GM19468 (cell line): ENCODE results near the gene ZNF804A.
"Not testable (repeated sequence)": the region's sequence is repeated elsewhere in the genome, so short reads cannot be mapped to it uniquely, and the experiment has no call there.

ENCODE experiments used
- ATAC-seq: cut with Tn5 transposase; IDR thresholded peaks from one replicate; pipeline ENCODE4 v1.9.1; 2021; ENCODE audit warnings: mild to moderate bottlenecking, moderate library complexity, moderate number of reproducible peaks; ENCODE audit not compliant: unreplicated experiment; ENCODE audit errors: extremely low read depth

ZNF804A gene

DNA sequence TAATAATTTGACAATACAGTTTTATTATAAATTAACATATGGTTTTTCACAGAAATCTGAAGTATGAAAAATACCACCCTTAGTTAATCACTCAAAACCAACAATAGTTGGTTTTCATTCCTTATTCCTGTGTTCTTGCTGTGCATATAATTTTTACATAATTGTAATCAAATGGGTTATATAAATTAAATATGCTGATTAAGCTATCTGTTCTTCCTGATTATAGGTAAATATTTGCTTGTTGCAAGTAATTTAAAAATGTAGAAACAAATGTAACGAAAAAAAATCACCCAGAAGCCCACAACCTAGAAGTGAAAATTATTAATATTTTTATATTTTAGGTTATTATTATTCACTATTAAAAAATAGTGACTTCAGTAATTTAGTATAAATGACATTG, 98.3 kb downstream of the ZNF804A start:
- ATAC-seq, result no peak

- ATAC-seq, result no peak
Measured at GRCh38 chr2:184698476-184698875, 100.1 kb downstream of the ZNF804A start.

DNA sequence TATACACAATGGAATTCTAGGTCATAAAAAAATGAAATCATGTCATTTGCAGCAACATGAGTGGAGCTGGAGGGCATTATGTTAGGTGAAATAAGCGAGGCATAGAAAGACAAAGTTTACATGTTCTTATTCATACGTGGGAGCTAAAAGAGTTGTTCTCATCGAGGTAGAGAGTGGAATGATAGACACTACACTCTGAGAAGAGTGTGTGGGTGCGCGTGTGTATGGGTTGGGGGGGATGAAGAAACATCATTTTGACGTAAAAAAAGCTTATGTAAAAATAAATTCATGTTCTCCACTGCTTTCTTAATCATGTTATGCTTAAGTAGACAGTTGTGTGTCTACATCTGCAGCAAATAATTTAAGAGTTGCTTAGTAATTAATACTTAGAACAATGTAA, 123.6 kb downstream of the ZNF804A start:
- ATAC-seq, result no peak

- ATAC-seq, result no peak
Measured at GRCh38 chr2:184727813-184728212, 129.5 kb downstream of the ZNF804A start.

DNA sequence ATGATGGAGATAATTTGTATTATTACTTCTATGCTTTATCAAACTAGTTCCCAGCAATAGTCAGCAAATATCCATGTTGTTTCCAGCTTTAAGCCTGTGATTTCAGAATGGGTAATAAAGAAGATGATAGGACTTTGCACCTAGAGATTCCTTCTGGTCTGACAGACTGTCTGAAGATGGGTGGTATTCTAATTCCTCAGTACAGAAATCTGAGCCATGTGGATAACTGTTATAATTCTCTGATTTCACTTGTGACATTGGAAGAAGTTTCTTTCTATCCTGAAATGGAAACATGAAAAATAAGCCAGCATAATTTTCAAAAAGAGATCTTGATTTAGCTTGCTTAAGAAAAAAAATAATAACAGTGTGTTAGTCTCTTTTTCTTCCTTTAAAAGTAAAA, 130.1 kb downstream of the ZNF804A start:
- no peak for ATAC-seq

GRCh38 chr2:184729581-184729980, 131.3 kb downstream of the ZNF804A start:
- no peak for ATAC-seq

- peak; percentile 34 for ATAC-seq
Measured at GRCh38 chr2:184730288-184730687, 132.0 kb downstream of the ZNF804A start.

DNA sequence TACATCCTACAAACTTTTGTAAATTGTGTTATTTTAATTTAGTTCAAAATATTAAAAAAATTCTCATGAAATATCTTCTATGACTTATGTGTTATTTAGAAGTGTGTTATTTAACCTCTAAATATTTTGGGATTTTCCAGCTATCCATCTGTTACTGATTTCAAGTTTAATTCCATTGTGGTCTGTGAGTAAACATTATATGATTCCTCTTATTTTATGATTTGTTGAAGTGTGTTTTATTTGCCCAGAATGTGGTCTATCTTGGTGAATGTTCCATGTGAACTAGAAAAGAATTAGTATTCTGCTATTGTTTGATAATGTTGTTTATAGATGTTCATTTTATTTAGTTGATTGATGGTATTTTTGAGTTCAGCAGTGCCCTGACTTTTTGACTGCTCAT, 136.0 kb downstream of the ZNF804A start:
- no peak for ATAC-seq

DNA sequence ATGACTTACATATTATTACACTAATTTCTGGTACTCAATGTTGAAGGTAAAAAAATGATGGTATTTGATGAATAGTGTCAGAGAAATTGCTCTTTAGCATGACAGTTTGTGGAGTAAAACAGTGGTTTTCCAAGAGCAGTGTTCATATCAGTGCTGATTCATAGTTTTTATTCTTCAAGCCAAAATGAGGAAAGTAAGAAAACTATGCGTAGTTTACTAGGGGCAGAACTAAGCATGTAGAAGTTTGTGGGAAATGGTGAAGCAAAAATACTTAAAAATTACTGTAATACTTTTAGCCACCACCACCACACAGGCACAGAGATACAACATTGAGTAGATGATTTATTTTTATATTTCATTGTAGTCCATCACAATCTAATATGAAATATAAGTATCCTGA, 137.3 kb downstream of the ZNF804A start:
- ATAC-seq, result no peak

DNA sequence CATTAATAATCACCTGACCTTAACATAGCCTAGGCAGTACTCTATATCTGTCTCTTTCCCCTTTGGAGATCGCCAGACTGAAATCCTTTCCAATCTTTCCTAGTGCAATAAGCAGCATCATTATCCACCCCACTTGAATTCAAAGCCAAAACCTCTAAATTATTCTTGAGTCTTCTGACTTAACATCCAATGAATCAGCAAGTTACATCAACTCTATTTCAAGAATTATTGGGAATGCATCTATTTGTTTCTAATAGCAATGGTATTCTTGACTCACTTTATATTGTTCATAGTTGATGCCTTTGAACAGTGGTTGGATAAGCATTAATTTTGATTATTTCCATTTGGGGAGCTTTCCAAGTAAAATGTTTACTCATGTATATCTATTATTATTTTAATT, 144.8 kb downstream of the ZNF804A start:
- no peak for ATAC-seq

DNA sequence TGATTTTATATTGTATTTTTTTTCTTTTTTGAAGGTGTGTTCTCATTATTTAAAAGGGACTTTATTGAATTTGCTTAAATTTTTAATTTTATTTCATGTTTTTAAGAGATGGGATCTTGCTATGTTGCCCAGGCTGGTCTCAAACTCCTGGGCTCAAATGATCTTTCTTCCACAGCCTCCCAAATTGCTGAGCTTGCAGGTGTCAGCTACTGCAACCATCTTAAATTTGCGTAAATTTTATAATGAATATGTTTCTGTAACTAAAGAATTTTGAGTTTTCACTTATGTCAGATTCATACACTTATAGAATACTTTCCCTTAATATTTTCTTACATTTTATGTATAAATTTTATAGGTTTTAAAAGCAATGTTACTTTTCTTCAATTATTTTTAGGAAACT, 157.8 kb downstream of the ZNF804A start:
- ATAC-seq, result no peak

DNA sequence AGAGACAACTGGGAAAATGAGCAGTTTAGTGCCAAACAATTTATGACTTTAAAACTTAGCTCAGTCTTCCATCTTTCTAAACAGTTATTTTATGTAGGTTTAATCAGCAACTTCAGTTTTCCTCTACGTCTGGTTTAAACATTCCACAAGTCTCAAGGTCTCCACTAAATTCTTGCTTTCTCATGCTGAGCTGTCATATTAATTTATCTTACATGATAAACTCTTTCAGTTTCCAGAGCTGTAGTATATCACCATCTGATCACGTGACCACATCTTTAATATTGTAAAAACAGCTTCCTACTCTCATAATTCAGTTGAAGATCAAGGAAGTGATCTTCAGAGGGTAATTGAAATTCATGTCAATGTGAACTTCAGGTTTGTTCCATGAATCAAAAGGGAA, 158.6 kb downstream of the ZNF804A start:
- ATAC-seq, result no peak

- ATAC-seq, result not testable (repeated sequence)
Measured at GRCh38 chr2:184759557-184760255, 161.4 kb downstream of the ZNF804A start.

DNA sequence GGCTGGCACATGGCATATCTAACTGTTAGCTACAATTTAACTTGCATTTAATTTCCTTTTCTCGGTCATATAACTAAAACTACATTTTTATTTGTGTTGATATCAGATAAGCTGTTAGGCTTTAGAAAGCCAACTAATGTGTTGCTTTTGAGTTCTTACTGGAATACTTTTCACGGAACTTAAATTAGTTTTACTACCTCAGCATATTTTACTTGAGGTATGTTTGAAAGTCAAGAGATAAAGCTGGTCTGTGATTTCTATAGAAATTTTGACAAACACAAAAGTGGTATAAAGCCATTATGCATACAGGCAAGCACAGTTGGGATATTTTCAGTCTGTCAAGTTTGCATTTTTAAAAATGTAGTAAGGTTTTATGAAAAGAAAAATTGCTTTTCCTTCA, 162.6 kb downstream of the ZNF804A start:
- ATAC-seq, result no peak

DNA sequence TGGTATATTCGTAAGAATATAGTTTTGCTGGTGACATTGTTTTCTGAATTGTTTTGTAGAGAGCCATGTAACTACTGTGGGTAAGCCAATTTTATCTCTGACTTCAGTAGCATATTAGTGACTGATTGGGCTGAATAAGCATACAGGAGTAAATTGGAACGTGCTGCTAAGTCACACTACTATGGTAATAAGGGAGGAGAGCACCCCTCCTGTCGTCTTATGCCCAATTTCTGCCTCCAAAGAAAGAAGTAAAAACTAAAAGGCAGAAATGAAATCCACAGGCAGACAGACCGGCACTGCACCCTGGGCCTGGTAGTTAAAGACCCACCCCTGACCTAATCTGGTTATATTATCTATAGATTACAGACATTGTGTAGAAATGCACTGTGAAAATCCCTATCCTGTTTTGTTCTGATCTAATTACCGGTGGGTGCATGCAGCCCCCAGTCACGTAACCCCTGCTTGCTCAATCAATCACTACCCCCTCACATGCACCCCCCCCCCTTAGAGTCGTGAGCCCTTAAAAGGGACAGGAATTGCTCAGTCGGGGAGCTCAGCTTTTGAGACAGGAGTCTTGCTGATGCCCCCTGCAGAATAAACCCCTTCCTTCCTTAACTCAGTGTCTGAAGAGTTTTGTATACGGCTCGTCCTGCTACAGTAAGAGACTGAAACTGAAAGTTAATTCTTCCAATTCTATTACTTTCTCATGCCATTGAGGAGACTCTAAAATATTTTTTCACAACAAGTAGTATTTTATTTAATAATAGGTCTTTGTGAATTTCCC, 167.0 kb downstream of the ZNF804A start:
- ATAC-seq, result no peak

DNA sequence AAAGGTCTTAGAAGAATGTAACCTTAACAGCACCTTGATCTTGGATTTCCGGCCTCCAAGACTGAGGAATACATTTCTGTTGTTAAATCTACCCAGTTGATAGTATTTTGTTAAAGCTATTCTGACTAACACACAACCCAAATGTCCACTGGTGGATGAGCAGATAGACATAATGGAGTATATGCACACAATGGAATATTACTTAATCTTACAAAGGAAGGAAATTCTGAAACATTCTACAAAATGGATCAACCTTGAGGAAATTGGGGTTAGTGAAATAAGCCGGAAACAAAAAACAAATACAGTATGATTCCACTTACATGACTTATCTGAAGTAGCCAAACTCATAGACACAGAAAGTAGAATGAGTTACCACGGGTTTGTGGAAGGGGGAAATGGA, 168.7 kb downstream of the ZNF804A start:
- ATAC-seq, result no peak

DNA sequence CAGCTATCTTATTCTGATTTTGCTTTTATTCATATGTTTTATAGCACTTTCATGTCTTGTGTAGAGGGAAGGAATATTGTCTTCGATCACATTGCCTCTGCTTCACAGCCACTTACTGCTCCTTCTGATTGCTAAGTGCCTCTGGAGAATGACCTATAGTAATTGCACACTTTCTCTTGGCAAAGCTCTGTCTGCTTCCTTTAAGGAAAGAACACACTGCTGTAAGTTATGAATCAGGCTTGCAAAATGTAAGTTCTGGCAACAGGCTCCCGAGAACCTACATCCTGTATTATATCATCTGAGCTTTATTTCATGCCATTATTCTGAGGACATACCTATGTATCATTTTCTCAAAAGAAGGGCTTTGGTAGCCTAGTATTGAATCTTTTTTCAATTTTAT, 170.7 kb downstream of the ZNF804A start:
- no peak for ATAC-seq

DNA sequence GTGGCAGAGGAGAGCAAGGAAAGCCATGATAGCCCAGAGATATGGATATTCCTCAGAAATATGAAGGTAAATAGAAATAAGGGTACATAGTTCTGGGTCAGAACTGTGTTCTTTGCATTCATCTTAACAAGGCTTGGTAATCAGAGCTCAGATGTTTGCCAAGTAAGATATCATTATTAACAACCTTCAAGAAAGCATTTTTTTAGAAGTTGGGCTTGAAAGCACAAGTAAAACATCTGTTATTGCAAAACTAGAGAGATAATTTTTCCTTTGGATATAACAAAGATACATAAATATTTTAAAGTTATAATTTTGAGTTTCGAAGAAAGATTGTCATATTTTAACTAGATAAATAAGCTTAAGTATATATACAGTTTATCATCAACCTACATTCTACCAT, 171.4 kb downstream of the ZNF804A start:
- no peak for ATAC-seq

- ATAC-seq, result no peak
Measured at GRCh38 chr2:184779777-184780176, 181.4 kb downstream of the ZNF804A start.

DNA sequence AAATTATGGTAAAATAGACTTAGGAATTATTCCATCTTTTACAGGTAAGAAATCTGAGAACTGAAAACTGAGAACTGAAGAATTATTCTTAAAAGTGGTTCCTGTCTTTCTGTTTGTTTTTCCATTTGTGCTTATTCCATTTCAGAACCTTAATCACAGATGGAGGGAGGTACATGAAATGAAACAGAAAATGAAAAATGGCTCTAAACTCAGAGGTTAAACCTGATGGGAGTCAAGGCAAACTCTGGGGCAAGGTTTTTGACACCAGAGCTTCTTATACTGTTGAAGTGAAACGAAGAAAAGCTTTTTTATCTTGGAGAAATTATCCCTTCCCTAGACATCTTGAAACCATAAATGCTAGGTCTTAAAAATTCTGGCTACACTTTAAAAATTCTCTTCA, 182.1 kb downstream of the ZNF804A start:
- ATAC-seq, result no peak

- ATAC-seq, result no peak
Measured at GRCh38 chr2:184780944-184781343, 182.6 kb downstream of the ZNF804A start.

GRCh38 chr2:184783576-184783975, 185.2 kb downstream of the ZNF804A start:
- no peak for ATAC-seq
